IMR-90 (cell line): ENCODE measurements around the gene RAD23B. TPM values are rescaled to one million over a fixed set of nuclear protein-coding genes. Genes with fewer than 3 reads are reported as not detected.

Experiments used
- ATAC-seq: fragments of 200-7000 bp; cut with Tn5 transposase; 2 replicates; pipeline ENCODE4 v1.9.1; 2020; ENCODE audit warnings: low read depth, mild to moderate bottlenecking, moderate library complexity
- BruUV-seq: library from RNA; stranded (reverse); fragments of 400-500 nt; replicated peaks from 2 replicates; lab custom pipeline; 2021; lab: Mats Ljungman, UMichigan
- CTCF ChIA-PET: fragments of 300-600 bp; formaldehyde crosslinking; extraction: SDS; loops from one replicate; lab custom pipeline; 2021; ENCODE audit warnings: antibody characterized with exemption; lab: Yijun Ruan, JAX
- POLR2A ChIA-PET: fragments of 300-600 bp; sonication (Branson Sonifier 250); formaldehyde crosslinking; loops from one replicate; lab custom pipeline; 2022; ENCODE audit warnings: antibody characterized with exemption; ENCODE audit not compliant: unreplicated experiment; lab: Charles Lee
- DNase-seq: peaks from one replicate; pipeline ENCODE4 v3.0.0; 2013
- H2AFZ ChIP-seq: replicated peaks from 2 replicates; pipeline ENCODE3; 2013; ENCODE audit warnings: low read length, mild to moderate bottlenecking; ENCODE audit not compliant: poor library complexity
- H2AK5ac ChIP-seq: 2 replicates; pipeline ENCODE4 v1.6.1; 2013; ENCODE audit warnings: low read depth, low read length, inconsistent platforms
- H2AK9ac ChIP-seq: replicated peaks from 2 replicates; pipeline ENCODE3; 2013; ENCODE audit warnings: mild to moderate bottlenecking, low read depth, low read length, moderate library complexity; ENCODE audit not compliant: poor library complexity
- H2BK120ac ChIP-seq: 2 replicates; pipeline ENCODE4 v1.6.1; 2013; ENCODE audit warnings: low read depth, low read length, inconsistent platforms
- H2BK15ac ChIP-seq: 3 replicates; pipeline ENCODE4 v1.6.1; 2013; ENCODE audit warnings: low read depth, low read length, inconsistent platforms
- H2BK20ac ChIP-seq: 2 replicates; pipeline ENCODE4 v1.6.1; 2013; ENCODE audit warnings: low read depth, mild to moderate bottlenecking, inconsistent platforms, low read length, moderate library complexity
- H2BK5ac ChIP-seq: 2 replicates; pipeline ENCODE4 v1.6.1; 2013; ENCODE audit warnings: mild to moderate bottlenecking, low read depth, low read length, inconsistent platforms; ENCODE audit not compliant: poor library complexity, severe bottlenecking
- H3K14ac ChIP-seq: replicated peaks from 2 replicates; pipeline ENCODE4 v1.6.1; 2013; ENCODE audit warnings: low read depth, low read length, inconsistent platforms
- H3K18ac ChIP-seq: 2 replicates; pipeline ENCODE4 v1.6.1; 2013; ENCODE audit warnings: low read depth, low read length, control low read depth
- H3K23ac ChIP-seq: 2 replicates; pipeline ENCODE4 v1.6.1; 2013; ENCODE audit warnings: low read depth, low read length, inconsistent platforms
- H3K27ac ChIP-seq: 2 replicates; pipeline ENCODE4 v1.5.1; 2013; ENCODE audit warnings: mild to moderate bottlenecking, control low read depth, low read length; ENCODE audit not compliant: insufficient read depth
- H3K27me3 ChIP-seq: 2 replicates; pipeline ENCODE4 v1.6.1; 2013; ENCODE audit warnings: low read length; ENCODE audit not compliant: control insufficient read depth, insufficient read depth
- H3K36me3 ChIP-seq: 2 replicates; pipeline ENCODE4 v1.6.1; 2013; ENCODE audit warnings: low read length, mixed read lengths; ENCODE audit not compliant: control insufficient read depth, insufficient read depth
- H3K4ac ChIP-seq: 2 replicates; pipeline ENCODE4 v1.6.1; 2013; ENCODE audit warnings: low read depth, low read length, inconsistent platforms
- H3K4me1 ChIP-seq: 2 replicates; pipeline ENCODE4 v1.6.1; 2013; ENCODE audit warnings: low read length, mixed read lengths; ENCODE audit not compliant: control insufficient read depth, insufficient read depth
- H3K4me2 ChIP-seq: 2 replicates; pipeline ENCODE4 v1.6.1; 2013; ENCODE audit warnings: low read depth, mild to moderate bottlenecking, control low read depth, low read length, moderate library complexity
- H3K4me3 ChIP-seq: 2 replicates; pipeline ENCODE4 v1.5.1; 2013; ENCODE audit warnings: low read depth, mild to moderate bottlenecking, control low read depth, low read length, moderate library complexity; ENCODE audit not compliant: insufficient read depth
- H3K56ac ChIP-seq: 2 replicates; pipeline ENCODE4 v1.6.1; 2013; ENCODE audit warnings: low read length, inconsistent platforms; ENCODE audit not compliant: insufficient read depth; ENCODE audit errors: extremely low read depth
- H3K79me1 ChIP-seq, 2 experiments: 2 replicates each; pipeline ENCODE4 v1.6.1; 2013; ENCODE audit warnings: low read length in 2 of 2, inconsistent platforms in 1 of 2, low read depth in 1 of 2
- H3K9ac ChIP-seq: 2 replicates; pipeline ENCODE4 v1.6.1; 2013; ENCODE audit warnings: low read depth, low read length, control low read depth
- H3K9me1 ChIP-seq: 2 replicates; pipeline ENCODE4 v1.6.1; 2013; ENCODE audit warnings: low read length, inconsistent platforms; ENCODE audit not compliant: insufficient read depth
- H3K9me3 ChIP-seq: 2 replicates; pipeline ENCODE4 v1.6.1; 2013; ENCODE audit warnings: low read length; ENCODE audit not compliant: control insufficient read depth, insufficient read depth
- H4K20me1 ChIP-seq: 2 replicates; pipeline ENCODE4 v1.6.1; 2013; ENCODE audit warnings: low read length, inconsistent platforms; ENCODE audit not compliant: insufficient read depth
- H4K5ac ChIP-seq: 2 replicates; pipeline ENCODE4 v1.6.1; 2013; ENCODE audit warnings: mild to moderate bottlenecking, low read depth, low read length, control low read depth
- H4K8ac ChIP-seq, 2 experiments: 2 replicates each; pipeline ENCODE4 v1.6.1; 2013; ENCODE audit warnings: low read depth in 2 of 2, low read length in 2 of 2, control low read depth in 1 of 2, inconsistent platforms in 1 of 2
- H4K91ac ChIP-seq: 2 replicates; pipeline ENCODE4 v1.6.1; 2013; ENCODE audit warnings: low read depth, low read length, inconsistent platforms; ENCODE audit not compliant: insufficient read depth
- BHLHE40 ChIP-seq: fragments of 150-350 bp; IDR thresholded peaks from 2 replicates; pipeline ENCODE4 v1.6.1; 2016; ENCODE audit warnings: mild to moderate bottlenecking, low read depth, low read length
- CEBPB ChIP-seq: IDR thresholded peaks from 2 replicates; pipeline ENCODE4 v1.6.1; 2012; ENCODE audit warnings: low read depth, low read length, improper control_type of control experiment
- CTCF ChIP-seq: conservative IDR thresholded peaks from 2 replicates; pipeline ENCODE4 v1.5.1; 2012; ENCODE audit warnings: mild to moderate bottlenecking, low read depth, low read length, improper control_type of control experiment
- FOS ChIP-seq: fragments of 150-350 bp; IDR thresholded peaks from 2 replicates; pipeline ENCODE4 v1.6.1; 2016; ENCODE audit warnings: low read depth, low read length
- MAFK ChIP-seq: IDR thresholded peaks from 2 replicates; pipeline ENCODE4 v1.6.1; 2012; ENCODE audit warnings: low read depth, low read length, improper control_type of control experiment
- MXI1 ChIP-seq: IDR thresholded peaks from 2 replicates; pipeline ENCODE4 v1.6.1; 2012; ENCODE audit warnings: low read depth, mild to moderate bottlenecking, low read length, moderate library complexity, borderline replicate concordance
- NFE2L2 ChIP-seq: fragments of 150-350 bp; IDR thresholded peaks from 2 replicates; pipeline ENCODE4 v1.6.1; 2016; ENCODE audit warnings: low read depth, mild to moderate bottlenecking, low read length
- POLR2A ChIP-seq: IDR thresholded peaks from 2 replicates; pipeline ENCODE4 v1.6.1; 2012; ENCODE audit warnings: mild to moderate bottlenecking, low read depth, low read length
- RAD21 ChIP-seq: IDR thresholded peaks from 2 replicates; pipeline ENCODE4 v1.6.1; 2012; ENCODE audit warnings: low read length, improper control_type of control experiment
- SMC3 ChIP-seq: fragments of 150-350 bp; IDR thresholded peaks from 2 replicates; pipeline ENCODE4 v1.6.1; 2016; ENCODE audit warnings: low read depth, mild to moderate bottlenecking, antibody characterized with exemption, low read length, moderate library complexity
- WGBS, 2 experiments: methylation state at CpG; one replicate each; pipeline versions ENCODE4 v1.1.5 to v1.1.7; 2013; ENCODE audit warnings: missing lambda C conversion rate in 2 of 2; ENCODE audit not compliant: insufficient read length in 1 of 2; ENCODE audit errors: extremely low coverage in 2 of 2; 5-methylcytosine and 5-hydroxymethylcytosine counted together
- dilution Hi-C: fragments of 300-500 bp; cut with HindIII; formaldehyde crosslinking; loops from one replicate; pipeline ENCODE4 v1.14.3; 2018; ENCODE audit warnings: low sequenced_read_pairs; ENCODE audit not compliant: unreplicated experiment
- in situ Hi-C: fragments of 300-500 bp; cut with MboI; formaldehyde crosslinking; loops from 3 replicates; pipeline ENCODE4 v1.14.3; 2019; ENCODE audit warnings: low sequenced_read_pairs, inconsistent platforms, mixed read lengths
- intact Hi-C: fragments of 100-400 bp; cut with micrococcal nuclease; formaldehyde crosslinking; loops from 2 replicates; pipeline ENCODE4 v1.10.0; 2022
- polyA plus RNA-seq, 3 experiments: library from polyadenylated mRNA; depleted of rRNA; stranded (reverse); fragments of >200 nt; gene quantifications; 2 replicates each; pipeline ENCODE4 v1.2.3, GENCODE V29; 2012; ENCODE audit warnings: low replicate concordance in 1 of 3
- total RNA-seq: library from RNA; depleted of rRNA; stranded (reverse); fragments of >200 nt; gene quantifications from 2 replicates; pipeline ENCODE4 v1.2.3, GENCODE V29; 2012
- TF ChIP-seq, protein P1 (sequence below): fragments of 150-350 bp; IDR thresholded peaks from 2 replicates; pipeline ENCODE4 v1.6.1; 2016; ENCODE audit warnings: low read depth, mild to moderate bottlenecking, low read length, moderate library complexity, borderline replicate concordance
- TF ChIP-seq, protein P2 (sequence below): fragments of 150-350 bp; IDR thresholded peaks from 2 replicates; pipeline ENCODE4 v1.6.1; 2017; ENCODE audit warnings: mild to moderate bottlenecking, antibody characterized with exemption, low read length, low read depth

Gene RAD23B
- total and polyA plus RNA-seq, 2 of the 4 experiments (the other 2 are of a cell fraction): 126 to 148 TPM

- DNase-seq: no peak
- H2AK9ac ChIP-seq: no peak overlapping the region
- ChIA-PET CTCF (no interaction called here), POLR2A (no interaction called here)
- H3K56ac ChIP-seq: no peak overlapping the region
- H2BK15ac ChIP-seq: no peak overlapping the region
- intact Hi-C loops (no loop called here), in situ Hi-C loops (no loop called here), dilution Hi-C loops (no loop called here)
- no peaks in the 10 kb centered on the region; the same call in 1 of the 2 replicates for H3K9me1 ChIP-seq
- no peak overlapping the region for H3K27ac ChIP-seq
- no peak overlapping the region for H3K23ac ChIP-seq
- peaks cover 33% of the 10 kb centered on the region for H3K36me3 ChIP-seq
- H3K9me3 ChIP-seq: no peaks in the 10 kb centered on the region; the same call in 1 of the 2 replicates
- H2BK120ac ChIP-seq: no peak overlapping the region
- H3K4me3 ChIP-seq: no peak overlapping the region
- WGBS, 2 experiments: no CpG with 5 or more reads among the region's 4 CpGs
- H4K5ac ChIP-seq: no peak overlapping the region
- no peak overlapping the region for H2AK5ac ChIP-seq
- H3K4me1 ChIP-seq: peaks cover 4% of the 10 kb centered on the region; the same call in 1 of the 2 replicates
- H3K4me2 ChIP-seq: no peak overlapping the region
- H3K9ac ChIP-seq: no peak overlapping the region
- H4K8ac ChIP-seq: no peak overlapping the region
- H2BK20ac ChIP-seq: no peak overlapping the region
- no peak for ATAC-seq
- no peak overlapping the region for H3K14ac ChIP-seq
- no peak overlapping the region for H3K18ac ChIP-seq
- H3K4ac ChIP-seq: no peak overlapping the region
- TF ChIP-seq MAFK (no peak), RAD21 (no peak), POLR2A (no peak), NFE2L2 (no peak), FOS (no peak), SMC3 (no peak), MXI1 (no peak), CEBPB (no peak), CTCF (no peak), BHLHE40 (no peak)
- TF ChIP-seq, protein P1, sequence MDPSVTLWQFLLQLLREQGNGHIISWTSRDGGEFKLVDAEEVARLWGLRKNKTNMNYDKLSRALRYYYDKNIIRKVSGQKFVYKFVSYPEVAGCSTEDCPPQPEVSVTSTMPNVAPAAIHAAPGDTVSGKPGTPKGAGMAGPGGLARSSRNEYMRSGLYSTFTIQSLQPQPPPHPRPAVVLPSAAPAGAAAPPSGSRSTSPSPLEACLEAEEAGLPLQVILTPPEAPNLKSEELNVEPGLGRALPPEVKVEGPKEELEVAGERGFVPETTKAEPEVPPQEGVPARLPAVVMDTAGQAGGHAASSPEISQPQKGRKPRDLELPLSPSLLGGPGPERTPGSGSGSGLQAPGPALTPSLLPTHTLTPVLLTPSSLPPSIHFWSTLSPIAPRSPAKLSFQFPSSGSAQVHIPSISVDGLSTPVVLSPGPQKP: no peak
- TF ChIP-seq, protein P2, sequence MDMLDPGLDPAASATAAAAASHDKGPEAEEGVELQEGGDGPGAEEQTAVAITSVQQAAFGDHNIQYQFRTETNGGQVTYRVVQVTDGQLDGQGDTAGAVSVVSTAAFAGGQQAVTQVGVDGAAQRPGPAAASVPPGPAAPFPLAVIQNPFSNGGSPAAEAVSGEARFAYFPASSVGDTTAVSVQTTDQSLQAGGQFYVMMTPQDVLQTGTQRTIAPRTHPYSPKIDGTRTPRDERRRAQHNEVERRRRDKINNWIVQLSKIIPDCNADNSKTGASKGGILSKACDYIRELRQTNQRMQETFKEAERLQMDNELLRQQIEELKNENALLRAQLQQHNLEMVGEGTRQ: no peak
- no peaks in the 10 kb centered on the region for H3K27me3 ChIP-seq
- H2BK5ac ChIP-seq: no peak overlapping the region
- no peak overlapping the region for H2AFZ ChIP-seq
- H3K79me1 ChIP-seq: peaks cover 12 to 34% of the 10 kb centered on the region in 2 experiments
- H4K91ac ChIP-seq: no peak overlapping the region
- BruUV-seq: no TSS peak
- H4K20me1 ChIP-seq: peaks cover 38% of the 10 kb centered on the region
Measured at GRCh38 chr9:107323836-107324585, 40.9 kb downstream of the RAD23B start.
